ENCODE data around the gene MYLK2. TPM values are rescaled to one million over a fixed set of nuclear protein-coding genes. Genes with fewer than 3 reads are reported as not detected.
A peak's percentile ranks its signal among the peaks of the same experiment; 100 is the strongest.

MYLK2 gene
- polyA plus RNA-seq, 1 donor (not counting 4 experiments of a cell fraction or from before 2014, with no cell fraction given): 0.05 TPM

GRCh38 chr20:31877684-31878083, 58.5 kb downstream of the MYLK2 start:
- dilution Hi-C loops (cut with MboI; ENCODE audit: extremely low pct_ligation_motif_present, low sequenced_read_pairs): no loop called here
- no peaks in the 10 kb centered on the region for H3K9me3 ChIP-seq (ENCODE audit: control insufficient read depth, low read depth, low read length)
- FAIRE-seq (no peak), DNase-seq (ENCODE audit: low read depth, low spot score) (no peak)
- H3K4me1 ChIP-seq (ENCODE audit: control insufficient read depth, extremely low read depth, insufficient read depth, low read length): peaks cover 4% of the 10 kb centered on the region
- no peaks in the 10 kb centered on the region for H3K36me3 ChIP-seq (ENCODE audit: control insufficient read depth in 2 of 2, extremely low read depth in 1 of 2, insufficient read depth in 2 of 2, low read length in 2 of 2)
- no peaks in the 10 kb centered on the region for H3K79me2 ChIP-seq (ENCODE audit: control insufficient read depth, insufficient read depth, low read length)
- H4K20me1 ChIP-seq (ENCODE audit: control insufficient read depth, extremely low read depth, insufficient read depth, low read length): no peaks in the 10 kb centered on the region
- no peak overlapping the region for H3K4me2 ChIP-seq (ENCODE audit: control insufficient read depth, extremely low read depth, insufficient read depth, low read depth, low read length)
- no peak overlapping the region for H2AFZ ChIP-seq (ENCODE audit: control insufficient read depth, low read length)
- H3K9ac ChIP-seq (ENCODE audit: control insufficient read depth, extremely low read depth, insufficient read depth, low read length): no peak overlapping the region
- no peak overlapping the region for H3K4me3 ChIP-seq (ENCODE audit: control insufficient read depth in 2 of 3, extremely low read depth in 1 of 3, insufficient read depth in 2 of 3, low read depth in 1 of 3, low read length in 3 of 3)
- H3K27ac ChIP-seq (ENCODE audit: control insufficient read depth, insufficient read depth, low read length): no peak overlapping the region
- H3K27me3 ChIP-seq (ENCODE audit: control insufficient read depth, extremely low read depth, insufficient read depth, low read length): peaks cover 4% of the 10 kb centered on the region
- no peaks in the 10 kb centered on the region for H3K9me1 ChIP-seq (ENCODE audit: control insufficient read depth, extremely low read depth, insufficient read depth, low read length)
- no peak for TF ChIP-seq EZH2 (IDR thresholded peaks at IDR 0.05; ENCODE audit: low read length)
- no peak for TF ChIP-seq CTCF (optimal IDR thresholded peaks at IDR 0.05 in 1 of 3, IDR thresholded peaks at IDR 0.05 in 1 of 3, conservative IDR thresholded peaks at IDR 0.05 in 1 of 3; ENCODE audit: extremely low read depth in 1 of 3, insufficient read depth in 2 of 3, low read length in 3 of 3)

- dilution Hi-C loops (cut with MboI; ENCODE audit: extremely low pct_ligation_motif_present, low sequenced_read_pairs): no loop called here
- Histone ChIP-seq H3K4me3 (ENCODE audit: control insufficient read depth in 2 of 3, extremely low read depth in 1 of 3, insufficient read depth in 2 of 3, low read depth in 1 of 3, low read length in 3 of 3) (peak overlapping the region; percentile 57 to 82 (median 75)), H3K9ac (ENCODE audit: control insufficient read depth, extremely low read depth, insufficient read depth, low read length) (peak overlapping the region; percentile 51), H3K4me2 (ENCODE audit: control insufficient read depth, extremely low read depth, insufficient read depth, low read depth, low read length) (peak overlapping the region; percentile 81), H3K79me2 (ENCODE audit: control insufficient read depth, insufficient read depth, low read length) (no peaks in the 10 kb centered on the region), H3K36me3 (ENCODE audit: control insufficient read depth in 2 of 2, extremely low read depth in 1 of 2, insufficient read depth in 2 of 2, low read length in 2 of 2) (no peaks in the 10 kb centered on the region), H3K9me3 (ENCODE audit: control insufficient read depth, low read depth, low read length) (no peaks in the 10 kb centered on the region), H3K27ac (ENCODE audit: control insufficient read depth, insufficient read depth, low read length) (peak overlapping the region; percentile 39), H2AFZ (ENCODE audit: control insufficient read depth, low read length) (peak overlapping the region; percentile 98), H4K20me1 (ENCODE audit: control insufficient read depth, extremely low read depth, insufficient read depth, low read length) (no peaks in the 10 kb centered on the region), H3K4me1 (ENCODE audit: control insufficient read depth, extremely low read depth, insufficient read depth, low read length) (peaks cover 4% of the 10 kb centered on the region), H3K27me3 (ENCODE audit: control insufficient read depth, extremely low read depth, insufficient read depth, low read length) (no peaks in the 10 kb centered on the region), H3K9me1 (ENCODE audit: control insufficient read depth, extremely low read depth, insufficient read depth, low read length) (no peaks in the 10 kb centered on the region)
- DNase-seq (ENCODE audit: low read depth, low spot score) (peak; percentile 50), FAIRE-seq (no peak)
- TF ChIP-seq EZH2 (IDR thresholded peaks at IDR 0.05; ENCODE audit: low read length): no peak
- TF ChIP-seq CTCF (optimal IDR thresholded peaks at IDR 0.05 in 1 of 3, IDR thresholded peaks at IDR 0.05 in 1 of 3, conservative IDR thresholded peaks at IDR 0.05 in 1 of 3; ENCODE audit: extremely low read depth in 1 of 3, insufficient read depth in 2 of 3, low read length in 3 of 3): peak in 1 of 3 experiments; percentile 9
These were observed 60.2 kb downstream of the MYLK2 start for GRCh38 chr20:31879143-31879987.

Measured in keratinocyte (primary cell).